GM19099 (cell line): ENCODE data around the gene PKN1.

Experiments used
- POLR2A ChIP-seq: IDR thresholded peaks from 3 replicates; pipeline ENCODE4 v1.6.1; 2011; ENCODE audit warnings: low read depth; ENCODE audit not compliant: insufficient read length; ENCODE audit errors: extremely low read depth

The PKN1 gene

GRCh38 chr19:14440049-14440448 lies 6.9 kb downstream of the PKN1 start:
- TF ChIP-seq POLR2A, result peak; percentile 87

GRCh38 chr19:14441041-14441938 lies 8.2 kb downstream of the PKN1 start:
- TF ChIP-seq POLR2A, result no peak

GRCh38 chr19:14442891-14443631 lies 10.0 kb downstream of the PKN1 start:
- no peak for TF ChIP-seq POLR2A

GRCh38 chr19:14443632-14444216 lies 10.6 kb downstream of the PKN1 start:
- no peak for TF ChIP-seq POLR2A

- no peak for TF ChIP-seq POLR2A
These were observed 13.4 kb downstream of the PKN1 start for GRCh38 chr19:14446336-14447036.

GRCh38 chr19:14449321-14449720 lies 16.2 kb downstream of the PKN1 start:
- no peak for TF ChIP-seq POLR2A

GRCh38 chr19:14450168-14450874 lies 17.2 kb downstream of the PKN1 start:
- no peak for TF ChIP-seq POLR2A

- TF ChIP-seq POLR2A, result no peak
These were observed 17.8 kb downstream of the PKN1 start for GRCh38 chr19:14450876-14451275.

GRCh38 chr19:14459703-14460102 lies 26.6 kb downstream of the PKN1 start:
- TF ChIP-seq POLR2A, result no peak

GRCh38 chr19:14460935-14461334 lies 27.8 kb downstream of the PKN1 start:
- no peak for TF ChIP-seq POLR2A

GRCh38 chr19:14463747-14464146 lies 30.6 kb downstream of the PKN1 start:
- no peak for TF ChIP-seq POLR2A

- TF ChIP-seq POLR2A, result no peak
These were observed 34.3 kb downstream of the PKN1 start for GRCh38 chr19:14467391-14467790.

GRCh38 chr19:14467816-14468215 lies 34.7 kb downstream of the PKN1 start:
- no peak for TF ChIP-seq POLR2A
